ENCODE results near the gene CDH23.

Gene CDH23

GRCh38 chr10:71644307-71645180 is 247.8 kb downstream of the CDH23 start:
- H3K27ac ChIP-seq, result no peak overlapping the region
- TF ChIP-seq CTCF (conservative IDR thresholded peaks at IDR 0.05), result no peak

GRCh38 chr10:71645185-71645584 is 248.5 kb downstream of the CDH23 start:
- no peak for TF ChIP-seq CTCF (conservative IDR thresholded peaks at IDR 0.05)
- no peak overlapping the region for H3K27ac ChIP-seq

GRCh38 chr10:71646037-71646436 is 249.3 kb downstream of the CDH23 start:
- no peak for TF ChIP-seq CTCF (conservative IDR thresholded peaks at IDR 0.05)
- no peak overlapping the region for H3K27ac ChIP-seq

- H3K27ac ChIP-seq, result no peak overlapping the region
- TF ChIP-seq CTCF (conservative IDR thresholded peaks at IDR 0.05), result no peak
Measured at GRCh38 chr10:71646592-71647292, 250.0 kb downstream of the CDH23 start.

DNA sequence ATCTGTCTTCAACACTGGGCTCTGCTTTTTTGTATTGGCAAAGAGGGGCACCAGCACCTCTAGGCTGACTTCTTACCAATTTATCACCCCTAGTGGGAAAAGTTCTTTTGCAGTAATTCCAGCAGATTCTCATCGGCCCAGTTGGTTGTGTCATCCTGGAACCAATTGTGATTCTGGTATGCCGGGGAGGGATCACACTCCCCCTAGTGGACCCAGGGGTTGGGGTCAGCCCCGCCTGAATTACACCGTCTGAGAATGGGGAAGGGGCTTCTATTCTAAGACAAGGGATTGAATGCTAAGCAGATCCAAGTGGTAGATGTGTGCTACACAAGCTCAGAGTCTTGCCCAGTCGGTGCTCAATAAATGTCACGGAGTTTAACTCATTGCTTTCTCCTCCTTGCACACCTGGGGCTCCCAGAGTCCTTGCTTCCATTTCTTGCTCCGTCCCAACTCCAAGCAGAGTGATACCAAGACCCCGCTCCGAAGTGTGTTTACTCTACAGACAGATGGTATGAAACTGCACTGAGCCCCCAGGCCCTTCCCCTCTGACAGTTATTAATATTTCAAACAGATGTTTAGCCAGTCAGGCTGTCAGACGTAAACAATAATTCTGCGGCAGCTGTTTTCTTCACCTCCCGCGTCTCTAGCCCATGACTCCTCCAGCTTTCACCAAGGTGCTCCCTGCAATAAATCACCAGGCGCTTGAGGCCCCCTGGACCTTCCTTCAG is 251.0 kb downstream of the CDH23 start:
- no peak overlapping the region for H3K27ac ChIP-seq
- peak; percentile 56 for TF ChIP-seq CTCF (conservative IDR thresholded peaks at IDR 0.05)

DNA sequence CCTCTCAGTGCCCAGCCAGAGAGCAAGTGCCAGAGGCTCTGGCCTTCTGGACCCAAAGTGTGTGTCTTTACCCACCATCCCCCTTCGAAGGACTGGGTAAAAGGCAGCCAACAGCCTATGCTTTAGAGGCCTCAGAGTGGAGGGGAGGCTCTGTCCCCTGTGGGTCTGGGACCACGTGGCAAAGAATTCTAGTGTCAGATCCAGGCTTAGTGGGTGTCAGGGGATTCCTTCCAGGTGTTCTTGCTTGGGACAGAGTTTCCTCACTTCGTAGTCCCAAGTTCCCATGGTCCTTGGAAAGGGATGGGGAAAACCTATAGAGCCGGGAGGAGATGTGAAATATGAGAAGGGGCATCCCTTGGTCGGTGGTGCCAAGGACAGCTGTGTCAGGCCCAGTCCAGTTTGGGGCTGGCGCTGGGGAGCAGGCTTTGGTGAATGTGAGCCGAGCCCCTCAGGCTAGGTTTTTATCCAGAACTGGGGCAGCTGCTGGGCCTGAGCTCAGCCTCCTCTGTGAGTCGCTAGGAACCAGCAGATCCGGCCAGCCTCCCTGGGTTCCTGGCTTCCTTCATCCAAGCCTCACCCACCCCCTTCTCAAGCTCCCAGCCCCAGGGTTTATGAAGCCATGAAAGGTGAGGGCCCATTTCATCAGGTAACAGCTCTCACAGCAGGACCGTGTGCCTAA is 251.7 kb downstream of the CDH23 start:
- TF ChIP-seq CTCF (conservative IDR thresholded peaks at IDR 0.05), result no peak
- H3K27ac ChIP-seq, result no peak overlapping the region

Data from VCaP (cell line).